Ovary (tissue), 9 donors: ENCODE results near the gene SH3RF3. TPM values are rescaled to one million over a fixed set of nuclear protein-coding genes. Genes with fewer than 3 reads are reported as not detected.

Source experiments
- DNase-seq, 5 donors: peaks; one replicate each; pipeline ENCODE4 v3.0.0-alpha.2; 2019 to 2020
- H3K27ac ChIP-seq, 2 donors: fragments of 200-600 bp; one replicate each; pipeline versions ENCODE4 v1.5.1 to v1.8.0; 2019 to 2022
- H3K27me3 ChIP-seq: fragments of 200-600 bp; one replicate; pipeline ENCODE4 v1.8.0; 2022
- H3K36me3 ChIP-seq: fragments of 200-600 bp; sonication (generic); one replicate; pipeline ENCODE4 v1.5.1; 2019
- H3K4me1 ChIP-seq: one replicate; pipeline ENCODE4 v1.8.1; 2013; ENCODE audit warnings: mild to moderate bottlenecking, moderate library complexity; ENCODE audit not compliant: insufficient read depth
- H3K4me3 ChIP-seq: fragments of 200-600 bp; sonication (generic); one replicate; pipeline ENCODE4 v1.5.1; 2017
- H3K9me3 ChIP-seq, 2 donors: fragments of 200-600 bp in 1 of 2; sonication (generic) in 1 of 2; one replicate each; pipeline versions ENCODE4 v1.5.1 to v1.8.1; 2013 to 2019; ENCODE audit warnings: mild to moderate bottlenecking in 1 of 2, moderate library complexity in 1 of 2
- EP300 ChIP-seq: sonication (generic); formaldehyde crosslinking; IDR thresholded peaks from one replicate; pipeline ENCODE4 v1.6.1; 2017; ENCODE audit warnings: antibody characterized with exemption
- POLR2A ChIP-seq: fragments of 450-650 bp; IDR thresholded peaks from one replicate; pipeline ENCODE4 v1.6.1; 2017; ENCODE audit warnings: antibody characterized with exemption, mild to moderate bottlenecking, moderate library complexity
- WGBS, 3 donors: extraction: QIAGEN DNeasy Blood & Tissue Kit in 1 of 3; methylation state at CpG; one replicate each; pipeline versions ENCODE4 v1.1.5 to v1.1.7; 2013 to 2017; 5-methylcytosine and 5-hydroxymethylcytosine counted together
- intact Hi-C, 4 donors: fragments of 100-400 bp; cut with DNase I; formaldehyde crosslinking; loops; one replicate each; pipeline versions ENCODE4 v1.11.0 to v1.15.1; 2022 to 2023
- polyA plus RNA-seq, 2 donors: library from polyadenylated mRNA; stranded (reverse); fragments of 200-250 nt in 1 of 2; fragments of 350-450 nt in 1 of 2; fragmentation: Illumina TruSeq in 1 of 2; extraction: RNeasy Lipid Tissue Mini Kit (QIAGEN cat#74804) in 1 of 2; gene quantifications; one replicate each; pipeline ENCODE4 v1.2.3, GENCODE V29; 2013 to 2014
- total RNA-seq, 7 donors: library from RNA; depleted of rRNA in 2 of 7; stranded (reverse); fragments of >200 nt in 2 of 7; fragmentation: NEBNext Ultra II Directional in 3 of 7; extraction: Animal tissue kit (Norgen Biotek cat#: 25700) in 3 of 7; gene quantifications; one replicate each; pipeline versions ENCODE4 v1.1.0 to v1.2.4, GENCODE V29; 2016 to 2023
- TF ChIP-seq, protein P1 (sequence below), 3 donors: fragments of 450-650 bp in 2 of 3; fragments of 200-600 bp in 1 of 3; IDR thresholded peaks; one replicate each; pipeline versions ENCODE4 v1.5.1 to v1.8.0; 2016 to 2022; ENCODE audit warnings: antibody characterized with exemption in 3 of 3, mild to moderate bottlenecking in 1 of 3
- donor health status: DM: no; HTN: no; CAD: no; lungs with moderate emphysema.
- donor health status: DM: no; HTN: no; CAD: no.
- donor health status: Bipolar disorder and iron deficiency.
- donor health status: DM: yes; HTN: yes; CAD: no.
- donor health status: DM: no; HTN: no; CAD: no.
- donor health status: DM: yes; HTN: yes; CAD: no.

SH3RF3 gene
- total and polyA plus RNA-seq, 9 donors, result 2.7 to 10.1 (median 4.5) TPM

DNA sequence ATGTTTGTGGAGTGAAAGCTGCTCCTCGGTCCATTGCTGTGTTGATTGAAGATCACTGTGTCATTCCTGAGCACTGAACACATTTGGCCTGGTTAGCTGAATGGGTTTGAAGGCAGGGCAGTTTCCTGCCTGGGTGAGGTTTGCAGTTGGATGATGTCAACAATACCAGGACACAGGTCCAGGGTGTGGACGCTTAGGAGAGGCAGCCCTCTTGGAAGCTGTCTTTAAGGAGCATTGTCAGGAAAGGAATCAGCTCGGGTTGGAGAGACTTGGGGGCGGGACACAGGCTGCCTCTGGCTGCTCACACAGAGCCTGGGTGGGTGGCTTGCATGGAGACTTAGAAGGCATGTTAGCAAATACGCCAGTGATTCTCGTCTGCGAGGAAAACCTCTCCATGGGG, 247.1 kb downstream of the SH3RF3 start:
- no peaks in the 10 kb centered on the region for H3K36me3 ChIP-seq
- H3K4me1 ChIP-seq, result no peaks in the 10 kb centered on the region
- TF ChIP-seq, protein P1, sequence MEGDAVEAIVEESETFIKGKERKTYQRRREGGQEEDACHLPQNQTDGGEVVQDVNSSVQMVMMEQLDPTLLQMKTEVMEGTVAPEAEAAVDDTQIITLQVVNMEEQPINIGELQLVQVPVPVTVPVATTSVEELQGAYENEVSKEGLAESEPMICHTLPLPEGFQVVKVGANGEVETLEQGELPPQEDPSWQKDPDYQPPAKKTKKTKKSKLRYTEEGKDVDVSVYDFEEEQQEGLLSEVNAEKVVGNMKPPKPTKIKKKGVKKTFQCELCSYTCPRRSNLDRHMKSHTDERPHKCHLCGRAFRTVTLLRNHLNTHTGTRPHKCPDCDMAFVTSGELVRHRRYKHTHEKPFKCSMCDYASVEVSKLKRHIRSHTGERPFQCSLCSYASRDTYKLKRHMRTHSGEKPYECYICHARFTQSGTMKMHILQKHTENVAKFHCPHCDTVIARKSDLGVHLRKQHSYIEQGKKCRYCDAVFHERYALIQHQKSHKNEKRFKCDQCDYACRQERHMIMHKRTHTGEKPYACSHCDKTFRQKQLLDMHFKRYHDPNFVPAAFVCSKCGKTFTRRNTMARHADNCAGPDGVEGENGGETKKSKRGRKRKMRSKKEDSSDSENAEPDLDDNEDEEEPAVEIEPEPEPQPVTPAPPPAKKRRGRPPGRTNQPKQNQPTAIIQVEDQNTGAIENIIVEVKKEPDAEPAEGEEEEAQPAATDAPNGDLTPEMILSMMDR (IDR thresholded peaks at IDR 0.05), result no peak
- TF ChIP-seq POLR2A (no peak), EP300 (no peak)
- 83 to 89% (median 83%) methylated on average over 7 of the region's 7 CpGs for WGBS, 3 donors
- no peak overlapping the region for H3K4me3 ChIP-seq
- intact Hi-C loops, result no loop called here
- H3K27ac ChIP-seq, result no peak overlapping the region
- H3K27me3 ChIP-seq, result no peaks in the 10 kb centered on the region
- peak in 2 of 5 donors; percentile 3 to 10 for DNase-seq
- no peaks in the 10 kb centered on the region for H3K9me3 ChIP-seq

DNA sequence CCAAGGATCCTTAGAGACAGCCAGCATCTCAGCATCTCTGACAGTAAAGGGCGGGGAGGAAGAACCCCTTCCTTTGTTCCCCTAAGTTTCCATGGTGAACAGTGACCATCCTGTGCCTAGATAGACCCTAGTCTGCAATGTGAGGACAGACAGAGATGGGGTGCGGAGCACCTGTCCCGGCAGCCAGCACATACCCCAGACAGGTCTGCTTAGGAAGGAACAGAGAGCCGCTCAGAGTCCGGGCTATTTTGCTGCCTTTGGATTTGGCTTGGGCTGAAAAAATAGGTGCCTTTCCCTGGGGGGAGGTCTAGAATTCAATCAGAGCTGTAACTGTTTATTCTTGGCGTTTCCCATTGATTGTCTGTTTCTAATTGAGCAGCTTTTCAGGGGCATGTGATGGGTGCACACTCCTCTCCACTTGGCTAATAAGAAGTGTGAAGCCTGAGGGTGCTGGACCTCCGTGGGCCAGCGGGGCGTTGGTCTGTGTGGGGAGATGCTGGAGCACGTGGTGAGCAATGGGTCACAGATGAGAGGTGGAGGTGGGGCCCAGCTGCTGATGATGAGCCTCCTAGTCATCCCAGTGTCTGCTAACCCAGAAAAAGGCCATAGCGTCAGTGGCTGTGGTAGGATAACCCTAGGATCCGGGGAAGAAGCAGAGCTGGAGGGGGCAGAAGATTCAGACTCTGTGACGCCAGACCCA, 247.9 kb downstream of the SH3RF3 start:
- no peaks in the 10 kb centered on the region for H3K9me3 ChIP-seq
- no peaks in the 10 kb centered on the region for H3K36me3 ChIP-seq
- no peaks in the 10 kb centered on the region for H3K27me3 ChIP-seq
- intact Hi-C loops, result no loop called here
- H3K27ac ChIP-seq, result no peak overlapping the region
- no peaks in the 10 kb centered on the region for H3K4me1 ChIP-seq
- WGBS, 3 donors, result 93 to 95% (median 94%) methylated on average over 13 of the region's 13 CpGs
- H3K4me3 ChIP-seq, result no peak overlapping the region
- DNase-seq, result peak in 3 of 5 donors; percentile 3 to 21 (median 6)
- TF ChIP-seq POLR2A, result no peak
- TF ChIP-seq, protein P1 (IDR thresholded peaks at IDR 0.05), result no peak
- no peak for TF ChIP-seq EP300

DNA sequence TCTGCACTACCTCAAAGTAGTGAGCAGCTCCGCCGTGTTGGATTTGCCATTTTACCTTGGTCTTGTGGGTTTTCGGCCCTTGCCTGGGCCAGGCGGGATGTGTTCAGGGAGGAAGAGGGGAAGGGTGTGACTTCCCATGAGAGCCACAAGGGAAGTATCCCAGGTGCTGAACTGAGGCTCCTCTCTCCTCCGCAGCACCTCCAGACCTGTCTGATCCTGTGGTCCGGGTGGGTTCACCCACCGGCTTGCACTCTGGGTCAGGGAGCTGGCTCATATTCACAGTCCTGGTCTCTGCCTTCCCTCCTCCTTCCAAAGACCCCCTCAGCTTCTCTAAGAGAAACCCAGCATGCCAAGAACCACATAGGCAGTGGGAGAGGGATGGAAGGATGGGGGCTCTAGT, 249.0 kb downstream of the SH3RF3 start:
- TF ChIP-seq, protein P1 (IDR thresholded peaks at IDR 0.05), result no peak
- no peak for TF ChIP-seq EP300
- no peak for TF ChIP-seq POLR2A
- Histone ChIP-seq H3K36me3 (no peaks in the 10 kb centered on the region), H3K4me3 (no peak overlapping the region), H3K27me3 (no peaks in the 10 kb centered on the region), H3K27ac (no peak overlapping the region), H3K4me1 (peaks cover 1% of the 10 kb centered on the region), H3K9me3 (no peaks in the 10 kb centered on the region)
- intact Hi-C loops, result no loop called here
- WGBS, 3 donors, result 81 to 93% (median 88%) methylated on average over 7 of the region's 7 CpGs
- DNase-seq, result peak in 1 of 5 donors; percentile 17

DNA sequence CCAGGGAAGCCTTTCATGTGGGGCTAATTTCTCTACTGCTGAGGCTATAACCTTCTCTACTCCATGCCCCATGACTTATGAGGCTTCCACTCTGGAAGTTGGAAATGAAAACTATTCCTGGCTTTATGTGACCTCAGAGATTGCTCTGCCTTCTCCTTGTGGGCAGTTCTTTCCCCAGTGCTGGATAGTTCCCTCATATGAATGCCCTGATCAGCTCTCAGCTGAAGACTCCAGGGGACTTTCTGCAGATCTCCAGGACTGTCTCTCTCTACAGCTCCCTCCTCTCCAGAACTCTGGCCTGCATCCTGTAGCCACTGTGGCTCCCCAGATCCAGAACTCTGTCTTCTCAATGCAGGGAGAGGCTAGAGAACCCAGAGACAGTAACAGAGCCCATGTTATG, 249.7 kb downstream of the SH3RF3 start:
- Histone ChIP-seq H3K4me1 (peaks cover 6% of the 10 kb centered on the region), H3K27ac (no peak overlapping the region), H3K36me3 (no peaks in the 10 kb centered on the region), H3K27me3 (no peaks in the 10 kb centered on the region), H3K9me3 (no peaks in the 10 kb centered on the region), H3K4me3 (no peak overlapping the region)
- TF ChIP-seq, protein P1 (IDR thresholded peaks at IDR 0.05), result no peak
- TF ChIP-seq POLR2A, result no peak
- intact Hi-C loops, result no loop called here
- peak in 2 of 5 donors; percentile 1 to 4 for DNase-seq
